ENCODE data around the gene ZNF385D.

ZNF385D gene

DNA sequence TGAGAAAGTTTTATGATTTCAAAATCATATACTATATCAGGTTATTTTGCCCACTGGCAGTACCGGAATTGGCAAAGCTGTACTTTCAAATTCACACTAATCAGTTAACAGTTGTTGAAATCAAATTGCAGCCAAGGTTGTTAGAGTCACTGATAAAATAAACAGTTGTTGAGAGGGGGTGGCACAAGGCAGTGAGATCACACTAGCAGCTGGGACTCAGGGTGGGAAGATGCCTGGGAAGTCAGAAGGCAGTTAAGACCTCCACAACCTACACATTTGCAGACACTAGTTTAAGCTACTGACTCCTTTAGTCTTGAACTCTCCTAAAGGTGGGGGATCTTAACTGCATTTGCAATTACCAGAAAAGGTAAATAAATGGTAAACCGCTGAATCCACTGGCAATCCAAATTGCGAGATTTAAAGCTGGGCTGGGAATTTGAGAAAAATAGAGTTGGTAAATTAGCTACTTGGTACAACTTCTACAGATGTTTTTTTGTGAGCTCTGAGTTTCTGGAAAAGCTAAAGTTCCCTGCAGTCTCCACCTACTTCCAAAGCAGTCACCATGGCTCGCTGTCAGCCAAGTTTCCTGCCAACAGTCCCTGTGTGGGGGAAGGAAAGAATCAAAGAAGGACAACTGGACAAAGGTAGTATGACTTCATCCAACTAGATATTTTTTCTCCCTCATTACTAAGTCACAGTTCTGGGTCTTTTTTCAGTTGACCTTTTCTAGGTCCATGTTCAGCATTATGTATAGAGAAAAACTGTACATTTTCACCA lies 105.7 kb downstream of the ZNF385D start:
- Histone ChIP-seq H3K4me3 (no peak overlapping the region), H3K27me3 (ENCODE audit: low read depth) (no peaks in the 10 kb centered on the region), H3K4me1 (no peaks in the 10 kb centered on the region), H3K36me3 (replicated peaks) (no peaks in the 10 kb centered on the region), H3K9me3 (no peaks in the 10 kb centered on the region)
- DNase-seq (ENCODE audit: low spot score in 2 of 2), result no peak
- in situ Hi-C loops (cut with MboI; ENCODE audit: low sequenced_read_pairs), result no loop called here

DNA sequence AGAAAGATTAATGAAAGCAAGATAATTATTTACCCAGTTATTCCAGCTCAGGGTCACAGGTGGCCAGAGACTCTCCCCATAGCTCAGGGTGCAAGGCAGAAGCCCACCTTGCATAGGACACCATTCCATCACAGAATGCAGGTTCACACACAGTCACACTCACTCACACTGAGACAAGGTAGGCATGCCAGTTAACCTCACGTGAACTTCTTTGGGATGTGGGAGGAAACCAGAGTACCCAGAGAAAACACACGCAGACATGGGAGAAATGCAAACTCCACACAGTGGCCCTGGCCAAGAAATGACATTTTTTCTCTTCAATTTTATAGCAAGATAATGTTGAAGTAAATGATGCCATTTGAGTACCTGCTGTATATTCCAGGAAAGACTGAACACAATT lies 106.7 kb downstream of the ZNF385D start:
- no peak overlapping the region for H3K4me3 ChIP-seq
- no peaks in the 10 kb centered on the region for H3K27me3 ChIP-seq (ENCODE audit: low read depth)
- H3K9me3 ChIP-seq, result no peaks in the 10 kb centered on the region
- no peaks in the 10 kb centered on the region for H3K4me1 ChIP-seq
- no peak for DNase-seq (ENCODE audit: low spot score in 2 of 2)
- in situ Hi-C loops (cut with MboI; ENCODE audit: low sequenced_read_pairs), result no loop called here
- H3K36me3 ChIP-seq (replicated peaks), result no peaks in the 10 kb centered on the region

DNA sequence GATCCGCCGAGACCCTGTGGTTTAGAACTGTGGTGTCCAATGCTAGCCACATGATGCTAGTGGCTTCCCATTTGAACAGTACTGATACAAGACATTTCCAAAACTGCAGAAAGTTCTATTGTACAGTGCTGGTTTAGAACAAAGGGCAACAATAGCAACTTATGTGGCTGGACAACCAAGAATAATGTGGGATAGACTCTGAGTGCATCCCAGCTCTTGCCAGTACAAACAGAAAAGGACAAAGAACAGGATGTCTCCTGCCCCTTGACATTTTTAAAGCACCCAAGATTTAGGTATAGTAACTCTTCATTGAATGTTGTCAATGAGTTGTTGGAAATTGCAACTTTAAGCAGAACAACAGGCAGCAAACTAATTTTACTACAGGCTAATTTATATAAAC lies 107.3 kb downstream of the ZNF385D start:
- no peaks in the 10 kb centered on the region for H3K27me3 ChIP-seq (ENCODE audit: low read depth)
- no peaks in the 10 kb centered on the region for H3K9me3 ChIP-seq
- in situ Hi-C loops (cut with MboI; ENCODE audit: low sequenced_read_pairs), result no loop called here
- DNase-seq (ENCODE audit: low spot score in 2 of 2), result no peak
- H3K4me3 ChIP-seq, result no peak overlapping the region
- H3K4me1 ChIP-seq, result no peaks in the 10 kb centered on the region
- H3K36me3 ChIP-seq (replicated peaks), result no peaks in the 10 kb centered on the region

DNA sequence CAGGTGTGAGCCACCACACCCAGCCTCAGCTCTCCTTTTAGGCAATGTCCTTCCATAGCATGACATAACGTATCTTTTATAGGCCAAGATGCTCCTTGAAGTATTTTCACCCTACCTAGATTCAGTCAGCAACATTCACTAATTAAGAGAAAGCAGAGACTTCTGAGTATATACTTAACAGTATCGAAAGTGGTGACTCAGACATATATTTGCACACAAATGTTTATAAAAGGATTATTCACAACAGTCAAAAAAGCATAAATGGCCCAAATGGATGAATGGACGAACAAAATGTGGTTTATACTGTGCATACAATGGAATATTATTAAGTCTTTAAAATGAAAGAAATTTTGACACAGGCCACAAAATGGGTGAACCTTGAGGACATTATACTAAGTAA lies 108.6 kb downstream of the ZNF385D start:
- DNase-seq (ENCODE audit: low spot score in 2 of 2), result no peak
- in situ Hi-C loops (cut with MboI; ENCODE audit: low sequenced_read_pairs), result no loop called here

DNA sequence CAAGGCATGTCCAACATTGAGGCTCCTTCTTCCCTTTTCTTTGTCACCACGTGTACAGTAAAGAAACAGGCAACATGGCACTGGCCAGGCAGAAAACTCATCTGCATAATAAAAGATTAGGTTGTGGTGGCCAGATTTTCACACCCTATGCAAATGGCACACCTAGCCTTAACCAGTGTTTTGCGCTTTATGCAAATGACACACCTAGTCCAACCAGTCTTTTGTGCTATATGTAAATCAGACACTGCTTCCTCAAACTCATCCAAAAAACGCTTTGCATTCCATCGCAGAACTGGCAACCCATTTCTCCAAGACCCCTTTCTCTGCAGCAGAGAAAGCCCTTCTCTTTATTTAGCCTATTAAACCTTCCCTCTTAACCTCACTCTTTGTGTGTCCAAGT lies 109.1 kb downstream of the ZNF385D start:
- H3K36me3 ChIP-seq (replicated peaks), result no peaks in the 10 kb centered on the region
- H3K9me3 ChIP-seq, result no peaks in the 10 kb centered on the region
- no peaks in the 10 kb centered on the region for H3K27me3 ChIP-seq (ENCODE audit: low read depth)
- DNase-seq (ENCODE audit: low spot score in 2 of 2), result no peak
- H3K4me1 ChIP-seq, result no peaks in the 10 kb centered on the region
- H3K4me3 ChIP-seq, result no peak overlapping the region
- in situ Hi-C loops (cut with MboI; ENCODE audit: low sequenced_read_pairs), result no loop called here

More for the DNA sequence above, 108.6 kb downstream of the ZNF385D start:
- no peaks in the 10 kb centered on the region for H3K9me3 ChIP-seq
- no peaks in the 10 kb centered on the region for H3K36me3 ChIP-seq (replicated peaks)
- no peaks in the 10 kb centered on the region for H3K4me1 ChIP-seq
- H3K27me3 ChIP-seq (ENCODE audit: low read depth), result no peaks in the 10 kb centered on the region
- no peak overlapping the region for H3K4me3 ChIP-seq

DNA sequence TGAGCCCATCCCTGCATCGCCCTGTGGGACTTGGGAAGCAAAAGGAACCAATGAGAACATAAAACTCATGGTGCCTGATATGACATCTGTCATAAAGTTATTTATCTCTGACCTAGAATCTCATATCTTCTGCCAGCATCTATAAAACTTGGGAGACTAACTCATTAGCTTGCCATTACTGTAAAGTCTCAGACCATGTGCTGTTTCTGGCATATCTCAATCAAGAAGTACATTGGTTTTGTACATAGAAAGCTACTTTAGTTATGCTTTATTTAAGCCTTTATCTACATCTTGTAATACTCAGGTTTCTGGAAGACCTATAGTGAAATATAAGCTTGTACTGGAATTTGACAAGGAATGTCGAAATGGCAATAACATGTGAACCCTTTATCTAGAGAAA lies 112.5 kb downstream of the ZNF385D start:
- DNase-seq (ENCODE audit: low spot score in 2 of 2), result no peak
- in situ Hi-C loops (cut with MboI; ENCODE audit: low sequenced_read_pairs), result no loop called here
- Histone ChIP-seq H3K9me3 (no peaks in the 10 kb centered on the region), H3K36me3 (replicated peaks) (no peaks in the 10 kb centered on the region), H3K27me3 (ENCODE audit: low read depth) (no peaks in the 10 kb centered on the region), H3K4me3 (no peak overlapping the region), H3K4me1 (no peaks in the 10 kb centered on the region)

DNA sequence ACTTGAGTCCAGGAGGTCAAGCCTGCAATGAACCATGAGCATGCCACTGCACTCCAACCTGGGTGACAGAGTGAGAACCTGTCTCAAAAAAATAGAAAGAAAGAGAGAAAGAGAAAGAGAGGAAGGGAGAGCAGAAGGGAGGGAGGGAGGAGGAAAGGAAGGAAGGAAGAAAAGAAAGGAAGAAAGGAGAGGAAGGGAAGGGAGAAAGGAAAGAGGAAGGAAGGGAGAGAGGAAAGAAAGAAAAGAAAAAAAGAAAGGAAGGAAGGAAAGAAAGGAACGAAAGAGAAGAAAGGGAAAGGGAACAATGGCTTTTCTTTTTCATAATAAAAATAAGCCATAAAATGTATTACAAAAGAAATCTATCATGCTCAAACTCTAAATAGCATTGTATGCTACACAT lies 116.9 kb downstream of the ZNF385D start:
- H3K4me1 ChIP-seq, result no peaks in the 10 kb centered on the region
- DNase-seq (ENCODE audit: low spot score in 2 of 2), result no peak
- H3K27me3 ChIP-seq (ENCODE audit: low read depth), result no peaks in the 10 kb centered on the region
- in situ Hi-C loops (cut with MboI; ENCODE audit: low sequenced_read_pairs), result no loop called here
- no peaks in the 10 kb centered on the region for H3K9me3 ChIP-seq
- no peak overlapping the region for H3K4me3 ChIP-seq
- no peaks in the 10 kb centered on the region for H3K36me3 ChIP-seq (replicated peaks)

DNA sequence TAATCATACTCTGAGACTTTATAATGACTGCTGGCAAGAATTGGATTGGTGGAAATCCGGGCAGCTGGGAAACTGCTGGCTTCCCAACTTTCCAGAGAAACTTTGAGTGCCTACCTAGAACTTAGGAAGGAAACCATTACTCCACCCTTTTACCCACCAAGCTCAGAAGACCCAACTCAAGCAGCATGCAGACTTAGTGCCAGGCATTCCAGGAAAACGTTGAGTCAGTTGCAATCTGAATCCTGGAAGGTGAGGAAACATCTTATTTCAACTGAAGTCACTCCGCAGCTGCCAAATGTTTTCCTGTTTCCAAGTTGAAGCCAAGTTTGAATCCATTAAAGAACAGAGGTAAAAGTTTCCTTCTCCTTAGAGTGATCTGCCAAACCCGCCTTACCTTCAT lies 126.5 kb downstream of the ZNF385D start:
- H3K4me1 ChIP-seq, result no peaks in the 10 kb centered on the region
- in situ Hi-C loops (cut with MboI; ENCODE audit: low sequenced_read_pairs), result no loop called here

DNA sequence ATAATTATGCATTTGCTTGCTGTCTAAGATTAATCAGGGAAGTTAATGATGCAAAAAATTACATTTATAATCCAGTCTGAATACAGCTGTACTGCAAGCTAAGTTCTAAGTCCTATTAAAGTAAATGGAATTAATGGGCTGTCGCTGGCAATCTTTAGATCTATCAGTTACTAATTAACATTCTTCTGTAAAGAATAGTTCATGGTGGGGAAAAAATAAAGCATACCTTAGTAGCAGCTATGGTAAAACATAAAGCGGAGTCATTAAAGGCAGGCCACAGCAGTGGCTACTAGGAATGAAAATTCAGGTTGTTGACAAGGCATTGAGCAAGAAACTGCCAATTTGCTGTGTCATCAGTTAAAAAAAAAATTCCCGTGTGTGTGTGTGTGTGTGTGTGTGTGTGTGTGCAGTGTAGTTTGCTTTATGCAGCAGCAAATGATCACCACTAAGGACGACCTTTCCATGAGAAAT lies 129.8 kb downstream of the ZNF385D start:
- no peak for DNase-seq (ENCODE audit: low spot score in 2 of 2)
- Histone ChIP-seq H3K36me3 (replicated peaks) (no peaks in the 10 kb centered on the region), H3K4me1 (no peaks in the 10 kb centered on the region), H3K9me3 (no peaks in the 10 kb centered on the region), H3K4me3 (no peak overlapping the region), H3K27me3 (ENCODE audit: low read depth) (no peaks in the 10 kb centered on the region)
- in situ Hi-C loops (cut with MboI; ENCODE audit: low sequenced_read_pairs), result no loop called here

More for the DNA sequence above, 126.5 kb downstream of the ZNF385D start:
- H3K36me3 ChIP-seq (replicated peaks), result no peaks in the 10 kb centered on the region
- H3K4me3 ChIP-seq, result no peak overlapping the region
- H3K9me3 ChIP-seq, result no peaks in the 10 kb centered on the region
- no peaks in the 10 kb centered on the region for H3K27me3 ChIP-seq (ENCODE audit: low read depth)
- no peak for DNase-seq (ENCODE audit: low spot score in 2 of 2)

DNA sequence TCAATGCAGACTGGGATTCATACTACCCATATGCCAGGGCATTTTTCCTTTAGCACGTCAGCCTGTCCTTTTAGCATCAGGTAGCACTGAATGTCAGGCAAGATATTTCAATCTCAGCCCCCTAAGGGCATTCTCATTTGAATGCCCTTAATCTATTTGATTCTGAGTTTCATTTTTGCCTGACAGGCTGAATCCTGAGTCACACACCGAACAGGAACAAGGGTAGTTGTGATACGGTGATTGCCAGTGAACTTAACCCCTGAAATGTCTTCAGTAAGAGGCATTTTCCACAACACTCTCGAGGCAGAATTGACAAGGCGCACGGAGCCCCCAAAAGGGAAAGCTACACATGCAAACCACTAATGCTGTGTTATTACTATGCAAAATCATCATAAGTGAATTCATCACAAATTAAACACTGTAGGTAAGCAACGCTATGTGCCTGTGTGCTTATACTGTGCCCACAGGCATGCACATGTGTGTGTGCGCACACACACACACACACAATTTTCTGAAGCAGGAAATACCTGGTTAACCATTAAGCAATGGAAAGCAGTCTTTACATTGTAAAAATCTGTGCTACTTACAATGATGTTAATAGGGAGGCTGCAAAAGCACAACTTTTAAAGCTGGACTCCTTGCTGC lies 130.4 kb downstream of the ZNF385D start:
- DNase-seq (ENCODE audit: low spot score in 2 of 2), result no peak
- no peaks in the 10 kb centered on the region for H3K9me3 ChIP-seq
- H3K27me3 ChIP-seq (ENCODE audit: low read depth), result no peaks in the 10 kb centered on the region
- H3K36me3 ChIP-seq (replicated peaks), result no peaks in the 10 kb centered on the region
- no peaks in the 10 kb centered on the region for H3K4me1 ChIP-seq
- H3K4me3 ChIP-seq, result no peak overlapping the region
- in situ Hi-C loops (cut with MboI; ENCODE audit: low sequenced_read_pairs), result no loop called here

DNA sequence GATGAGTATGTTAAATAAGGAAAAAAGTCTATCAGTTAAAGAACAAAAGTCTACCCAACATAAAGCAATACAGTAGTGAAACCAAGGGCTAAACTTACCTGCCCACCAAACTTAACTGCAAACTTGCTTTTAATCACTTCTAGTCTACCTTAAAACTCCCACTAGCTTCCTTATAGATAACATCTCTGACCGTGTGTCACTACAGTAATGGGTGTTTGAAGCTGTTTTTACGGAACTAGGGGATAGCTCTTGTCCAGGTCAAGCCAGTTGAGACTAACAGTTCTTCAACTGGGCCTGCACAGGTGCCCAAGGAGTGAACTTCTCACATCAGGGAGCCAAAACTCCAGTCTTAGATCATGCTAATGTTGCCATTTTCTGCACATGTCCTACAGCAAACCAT lies 132.3 kb downstream of the ZNF385D start:
- DNase-seq (ENCODE audit: low spot score in 2 of 2), result no peak
- Histone ChIP-seq H3K36me3 (replicated peaks) (no peaks in the 10 kb centered on the region), H3K9me3 (no peaks in the 10 kb centered on the region), H3K4me1 (peaks cover 9% of the 10 kb centered on the region), H3K4me3 (no peak overlapping the region), H3K27me3 (ENCODE audit: low read depth) (no peaks in the 10 kb centered on the region)
- in situ Hi-C loops (cut with MboI; ENCODE audit: low sequenced_read_pairs), result no loop called here

DNA sequence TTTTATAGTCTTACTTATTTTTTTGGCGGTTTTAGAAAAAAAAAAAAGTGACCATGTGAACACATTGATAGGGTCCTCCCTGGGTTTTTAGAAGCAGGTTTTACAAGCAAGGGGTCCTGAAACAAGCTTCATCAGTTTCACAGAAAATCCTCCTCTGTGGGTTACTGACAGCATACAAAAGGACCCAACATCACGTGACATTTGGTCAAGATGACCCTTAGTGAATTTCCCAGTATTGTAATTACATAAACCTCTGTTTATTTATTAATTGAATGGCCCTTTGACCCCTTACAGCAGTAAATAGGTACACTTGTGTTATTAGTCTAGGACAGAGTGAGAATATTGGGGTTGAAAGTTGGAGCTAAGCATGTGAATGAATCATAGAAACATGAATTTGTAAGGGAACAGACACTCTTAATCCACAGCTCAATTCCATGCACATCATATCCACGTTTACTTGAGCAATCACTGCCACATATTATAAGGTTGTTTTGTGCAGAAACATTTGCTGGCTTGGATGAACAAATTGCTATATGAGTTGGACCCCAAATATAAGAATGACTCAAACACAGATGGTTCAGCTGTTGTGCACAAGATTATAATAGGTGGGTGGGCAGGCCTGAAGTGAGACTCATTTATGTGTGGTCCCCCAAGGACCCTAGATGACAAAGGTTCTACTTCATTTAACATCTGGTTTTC lies 137.5 kb downstream of the ZNF385D start:
- H3K4me1 ChIP-seq, result peaks cover 10% of the 10 kb centered on the region
- H3K9me3 ChIP-seq, result no peaks in the 10 kb centered on the region
- no peaks in the 10 kb centered on the region for H3K27me3 ChIP-seq (ENCODE audit: low read depth)
- no peak overlapping the region for H3K4me3 ChIP-seq
- no peak for DNase-seq (ENCODE audit: low spot score in 2 of 2)
- no peaks in the 10 kb centered on the region for H3K36me3 ChIP-seq (replicated peaks)
- in situ Hi-C loops (cut with MboI; ENCODE audit: low sequenced_read_pairs), result no loop called here

DNA sequence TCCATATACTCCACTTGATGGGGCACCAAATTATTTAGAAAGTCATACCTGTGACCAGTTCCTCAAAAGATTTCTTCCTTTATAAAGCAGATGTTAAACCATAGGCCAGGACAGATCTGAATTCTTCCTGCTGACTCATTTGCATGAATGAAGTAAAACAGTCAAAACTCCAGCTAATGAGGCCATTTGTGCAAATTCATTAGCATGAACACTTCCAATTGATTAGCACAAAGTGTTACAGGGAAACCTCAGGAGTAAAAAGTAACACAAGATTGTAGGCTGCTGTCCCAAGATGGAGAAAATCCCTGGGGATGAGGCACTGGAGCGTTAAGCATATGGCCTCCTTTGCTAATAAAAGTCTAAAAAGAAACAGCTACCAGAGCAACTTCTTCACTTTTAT lies 149.8 kb downstream of the ZNF385D start:
- H3K4me3 ChIP-seq, result no peak overlapping the region
- H3K27me3 ChIP-seq (ENCODE audit: low read depth), result no peaks in the 10 kb centered on the region
- DNase-seq (ENCODE audit: low spot score in 2 of 2), result no peak
- H3K36me3 ChIP-seq (replicated peaks), result no peaks in the 10 kb centered on the region
- H3K9me3 ChIP-seq, result no peaks in the 10 kb centered on the region
- in situ Hi-C loops (cut with MboI; ENCODE audit: low sequenced_read_pairs), result no loop called here
- peaks cover 10% of the 10 kb centered on the region for H3K4me1 ChIP-seq

DNA sequence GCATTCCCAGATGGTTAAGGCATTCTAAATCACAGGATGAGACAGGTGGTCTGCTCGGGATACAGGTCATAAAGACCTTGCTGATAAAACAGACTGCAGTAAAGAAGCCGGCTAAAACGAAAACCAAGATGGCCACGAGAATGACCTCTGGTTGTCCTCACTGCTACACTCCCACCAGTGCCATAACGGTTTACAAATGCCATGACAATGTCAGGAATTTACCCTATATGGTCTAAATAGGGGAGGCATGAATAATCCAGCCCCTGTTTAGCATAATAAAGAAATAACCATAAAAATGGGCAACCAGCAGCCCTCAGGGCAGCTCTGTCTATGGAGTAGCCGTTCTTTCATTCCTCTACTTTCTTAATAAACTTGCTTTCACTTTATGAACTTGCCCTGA lies 151.1 kb downstream of the ZNF385D start:
- peak; percentile 68 to 82 for DNase-seq (ENCODE audit: low spot score in 2 of 2)
- H3K27me3 ChIP-seq (ENCODE audit: low read depth), result no peaks in the 10 kb centered on the region
- in situ Hi-C loops (cut with MboI; ENCODE audit: low sequenced_read_pairs), result no loop called here
- H3K4me1 ChIP-seq, result peaks cover 15% of the 10 kb centered on the region
- H3K36me3 ChIP-seq (replicated peaks), result no peaks in the 10 kb centered on the region
- H3K4me3 ChIP-seq, result no peak overlapping the region
- no peaks in the 10 kb centered on the region for H3K9me3 ChIP-seq

Measured in HAP-1 (cell line).